Measurements from ENCODE around the gene TP73. TPM values are rescaled to one million over a fixed set of nuclear protein-coding genes. Genes with fewer than 3 reads are reported as not detected.
A peak's percentile ranks its signal among the peaks of the same experiment; 100 is the strongest.

Gene TP73
- total RNA-seq, 1 experiment from 2014 or later = 19.2 TPM

DNA sequence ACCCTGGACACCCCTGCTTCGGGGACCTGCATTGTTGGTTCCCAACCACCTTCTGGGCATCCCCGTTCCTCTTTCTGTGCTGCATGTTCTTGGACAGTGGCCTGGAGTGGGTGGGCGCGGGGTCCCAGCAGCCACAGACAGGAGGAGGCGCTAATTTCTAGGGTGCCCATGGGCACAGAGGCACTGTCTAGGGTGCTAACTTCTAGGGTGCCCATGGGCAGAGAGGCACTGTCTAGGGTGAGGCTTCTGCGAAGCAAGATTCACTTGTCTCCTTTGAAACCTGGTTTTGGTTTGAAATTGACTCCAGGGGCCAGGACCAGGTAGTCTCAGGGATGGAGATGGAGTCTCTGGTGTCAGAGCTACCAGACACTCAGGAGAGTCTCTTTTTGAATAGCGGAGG lies 40.2 kb upstream of the TP73 start:
- BruUV-seq (replicated peaks) = no TSS peak
- CTCF ChIA-PET = no interaction called here

More for the DNA sequence above, 40.2 kb upstream of the TP73 start:
- no peaks in the 10 kb centered on the region for H3K9me2 ChIP-seq (ENCODE audit: insufficient read depth)
- H3K79me2 ChIP-seq (ENCODE audit: insufficient read depth, low read length) = no peaks in the 10 kb centered on the region
- no peaks in the 10 kb centered on the region for H4K20me1 ChIP-seq (ENCODE audit: insufficient read depth)
- no peaks in the 10 kb centered on the region for H3K9me3 ChIP-seq (ENCODE audit: control insufficient read depth in 1 of 2, insufficient read depth in 1 of 2, low read depth in 1 of 2, low read length in 2 of 2)
- no peak for TF ChIP-seq SP1 (IDR thresholded peaks at IDR 0.05; ENCODE audit: low read depth)
- TF ChIP-seq, protein P1, sequence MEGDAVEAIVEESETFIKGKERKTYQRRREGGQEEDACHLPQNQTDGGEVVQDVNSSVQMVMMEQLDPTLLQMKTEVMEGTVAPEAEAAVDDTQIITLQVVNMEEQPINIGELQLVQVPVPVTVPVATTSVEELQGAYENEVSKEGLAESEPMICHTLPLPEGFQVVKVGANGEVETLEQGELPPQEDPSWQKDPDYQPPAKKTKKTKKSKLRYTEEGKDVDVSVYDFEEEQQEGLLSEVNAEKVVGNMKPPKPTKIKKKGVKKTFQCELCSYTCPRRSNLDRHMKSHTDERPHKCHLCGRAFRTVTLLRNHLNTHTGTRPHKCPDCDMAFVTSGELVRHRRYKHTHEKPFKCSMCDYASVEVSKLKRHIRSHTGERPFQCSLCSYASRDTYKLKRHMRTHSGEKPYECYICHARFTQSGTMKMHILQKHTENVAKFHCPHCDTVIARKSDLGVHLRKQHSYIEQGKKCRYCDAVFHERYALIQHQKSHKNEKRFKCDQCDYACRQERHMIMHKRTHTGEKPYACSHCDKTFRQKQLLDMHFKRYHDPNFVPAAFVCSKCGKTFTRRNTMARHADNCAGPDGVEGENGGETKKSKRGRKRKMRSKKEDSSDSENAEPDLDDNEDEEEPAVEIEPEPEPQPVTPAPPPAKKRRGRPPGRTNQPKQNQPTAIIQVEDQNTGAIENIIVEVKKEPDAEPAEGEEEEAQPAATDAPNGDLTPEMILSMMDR (IDR thresholded peaks at IDR 0.05 in 2 of 3, conservative IDR thresholded peaks at IDR 0.05 in 1 of 3; ENCODE audit: borderline replicate concordance in 1 of 3, insufficient read depth in 1 of 3, low read depth in 2 of 3, low read length in 2 of 3) = peak in 1 of 3 experiments; percentile 26; a peak in 1 of 6 replicates
- ChIA-PET RAD21 (ENCODE audit: low non-redundant PET in 1 of 2, low total read pairs in 2 of 2, uncharacterized antibody in 2 of 2, unreplicated experiment in 2 of 2) (no interaction called here), POLR2A (no interaction called here)
- H3K36me3 ChIP-seq (ENCODE audit: control insufficient read depth in 1 of 2, insufficient read depth in 2 of 2, low read length in 2 of 2) = no peaks in the 10 kb centered on the region
- H3K9ac ChIP-seq (ENCODE audit: low read length) = peak overlapping the region; percentile 61
- no peaks in the 10 kb centered on the region for H3K27me3 ChIP-seq (ENCODE audit: insufficient read depth, low read length)
- H3K4me1 ChIP-seq (ENCODE audit: control insufficient read depth in 1 of 2, insufficient read depth in 2 of 2, low read length in 2 of 2) = peaks cover 39 to 53% of the 10 kb centered on the region in 2 experiments
- intact Hi-C loops (cut with micrococcal nuclease) = no loop called here
- H2AFZ ChIP-seq (ENCODE audit: low read depth, low read length, poor library complexity, severe bottlenecking) = no peak overlapping the region
- H3K4me3 ChIP-seq (replicated peaks in 1 of 2; ENCODE audit: low read depth in 1 of 2, low read length in 2 of 2) = peak overlapping the region; percentile 35 to 58
- DNase-seq (ENCODE audit: low read depth, low spot score) (no peak), ATAC-seq (peak; percentile 2; the same call in 1 of the 2 replicates)
- H3K4me2 ChIP-seq (ENCODE audit: low read length) = peak overlapping the region; percentile 98
- peak overlapping the region; percentile 52; the same call in 1 of the 2 replicates for H3K27ac ChIP-seq (ENCODE audit: low read depth, low read length)
